ENCODE measurements around the gene UBR2.
"Not testable (repeated sequence)": the region's sequence is repeated elsewhere in the genome, so short reads cannot be mapped to it uniquely, and the experiment has no call there.

The UBR2 gene

DNA sequence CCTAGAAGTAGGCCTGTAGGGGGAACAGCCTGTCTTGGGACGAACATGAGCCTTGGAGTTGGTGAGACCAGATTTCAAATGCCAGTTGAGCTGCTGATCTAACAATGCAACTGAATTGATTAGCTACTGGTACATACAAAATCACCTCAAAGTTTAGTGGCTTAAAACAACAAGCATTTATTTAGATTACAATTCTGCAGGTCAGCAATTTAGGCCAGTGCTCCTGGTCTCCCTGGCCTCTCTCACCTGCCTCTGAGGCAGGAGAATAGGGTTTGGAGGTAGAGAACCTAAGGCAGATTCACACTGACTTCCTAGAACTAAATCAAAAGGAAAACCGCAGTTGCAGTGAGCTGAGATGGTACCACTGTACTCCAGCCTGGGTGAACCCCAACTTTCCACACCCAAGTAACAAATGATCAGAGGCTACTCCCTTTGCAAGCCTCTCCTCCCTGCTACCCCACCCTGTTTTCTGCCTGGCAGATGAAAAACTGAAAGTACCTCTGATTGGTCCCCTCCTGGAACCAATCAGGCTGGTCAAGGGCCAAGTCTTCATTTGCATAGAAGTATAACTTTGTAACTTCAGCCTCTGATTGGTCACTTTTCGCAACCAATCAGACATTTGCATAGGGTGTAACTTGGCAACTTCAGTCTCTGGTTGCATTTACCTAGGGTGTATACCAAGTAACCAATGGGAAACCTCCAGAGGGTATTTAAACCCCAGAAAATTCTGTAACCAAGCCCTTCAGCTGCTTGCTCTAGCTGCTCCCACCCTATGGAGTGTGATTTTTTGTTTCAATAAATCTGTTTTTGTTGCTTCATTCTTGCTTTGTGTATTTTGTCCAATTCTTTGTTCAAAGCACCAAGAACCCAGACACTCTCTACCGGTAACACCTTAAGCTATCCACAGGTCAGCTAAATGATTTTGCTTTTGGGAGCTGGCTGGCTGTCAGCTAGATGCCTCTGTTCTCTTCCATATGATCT, 8.1 kb upstream of the UBR2 start:
- no peak for DNase-seq (ENCODE audit: low read depth, low spot score)

DNA sequence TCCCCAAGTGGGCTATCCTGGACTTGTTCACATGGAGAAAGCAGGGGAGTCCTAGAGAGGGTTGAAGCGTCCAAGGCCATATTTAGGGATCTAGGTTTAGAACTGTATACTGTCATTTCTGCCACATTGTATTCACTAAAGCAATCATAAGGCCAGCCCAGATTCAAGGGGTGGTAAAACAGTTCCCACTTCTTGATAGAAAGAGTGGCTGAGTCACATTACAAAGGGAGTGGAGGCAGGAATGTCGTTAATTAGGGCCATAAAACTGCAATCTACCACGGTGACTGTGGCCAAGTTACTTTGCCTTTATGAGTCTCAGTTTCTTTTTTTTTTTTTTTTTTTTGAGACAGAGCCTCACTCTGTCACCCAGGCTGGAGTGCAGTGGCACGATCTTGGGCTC, 7.4 kb upstream of the UBR2 start:
- no peak for DNase-seq (ENCODE audit: low read depth, low spot score)

DNA sequence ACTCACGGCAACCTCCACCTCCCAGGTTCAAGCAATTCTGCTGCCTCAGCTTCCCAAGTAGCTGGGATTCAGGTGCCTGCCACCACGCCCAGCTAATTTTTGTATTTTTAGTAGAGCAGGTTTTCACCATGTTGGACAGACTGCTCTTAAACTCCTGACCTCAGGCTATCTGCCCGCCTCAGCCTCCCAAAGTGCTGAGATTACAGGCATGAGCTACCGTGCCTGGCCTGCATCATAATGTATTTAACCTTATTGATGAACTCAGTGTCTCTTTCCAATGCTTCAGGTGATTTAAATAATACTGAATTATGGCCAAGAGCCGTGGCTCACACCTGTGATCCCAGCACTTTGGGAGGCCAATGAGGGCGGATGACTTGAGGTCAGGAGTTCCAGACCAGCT, 4.6 kb upstream of the UBR2 start:
- DNase-seq (ENCODE audit: low read depth, low spot score), result not testable (repeated sequence)

DNA sequence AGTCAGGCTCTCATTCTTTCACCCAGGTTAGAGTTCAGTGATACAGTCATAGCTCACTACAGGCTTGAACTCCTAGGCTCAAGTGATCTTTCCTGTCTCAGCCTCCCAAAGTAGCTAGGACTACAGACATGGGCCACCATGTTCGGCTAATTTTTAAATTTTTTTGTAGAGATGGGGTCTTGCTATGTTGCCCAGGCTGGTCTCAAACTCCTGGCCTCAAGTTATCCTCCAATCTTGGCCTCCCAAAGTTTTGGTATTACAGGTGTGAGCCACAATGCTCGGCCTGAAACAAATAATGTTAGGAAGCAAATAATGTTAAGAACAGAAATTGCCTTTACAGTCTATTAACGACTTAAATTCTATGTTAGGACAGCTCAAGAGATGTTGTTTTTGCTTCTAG, 1.8 kb upstream of the UBR2 start:
- DNase-seq (ENCODE audit: low read depth, low spot score), result no peak

DNA sequence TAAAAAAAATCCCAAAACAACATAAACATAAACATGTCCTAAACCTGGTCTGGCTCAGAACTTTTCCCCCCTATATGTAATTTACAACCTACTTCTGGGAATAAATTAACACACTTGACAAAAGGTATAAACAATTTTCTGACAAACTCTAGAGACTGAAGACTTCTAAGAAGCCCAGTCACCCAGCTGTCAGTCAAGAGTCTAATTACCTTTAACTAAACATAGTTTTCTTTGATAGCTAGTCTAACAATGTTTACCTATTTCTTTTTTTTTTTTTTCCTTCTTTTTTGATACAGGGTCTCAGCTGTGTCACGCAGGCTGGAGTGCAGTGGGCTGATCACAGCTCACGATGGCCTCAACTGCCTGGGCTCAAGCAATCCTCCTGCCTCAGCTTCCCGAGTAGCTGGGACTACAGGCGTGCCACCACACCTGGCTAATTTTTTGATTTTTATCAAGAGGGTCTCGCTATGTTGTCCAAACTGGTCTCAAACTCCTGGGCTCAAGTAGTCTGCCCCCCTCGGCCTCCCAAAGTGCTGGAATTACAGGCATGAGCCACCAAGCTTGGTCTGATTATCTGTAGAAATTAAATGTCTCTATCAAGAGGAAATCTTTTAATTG, 932 bp upstream of the UBR2 start:
- no peak for DNase-seq (ENCODE audit: low read depth, low spot score)

DNA sequence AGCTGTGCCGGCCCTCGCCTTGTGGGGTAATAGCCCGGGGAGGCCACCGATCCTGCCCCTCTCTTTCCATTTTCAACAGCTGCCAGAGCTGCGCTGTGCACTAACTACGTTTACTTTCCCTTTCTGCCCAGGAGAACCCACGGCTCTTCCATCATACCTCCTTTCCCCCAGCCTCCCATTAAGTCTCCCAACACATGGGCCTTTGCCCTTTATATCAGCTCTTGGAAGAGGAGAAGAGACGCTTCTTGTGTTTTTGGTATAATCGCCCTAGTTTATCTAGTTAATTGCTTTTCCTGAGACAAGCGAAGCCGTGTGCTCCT, 637 bp downstream of the UBR2 start:
- no peak for DNase-seq (ENCODE audit: low read depth, low spot score)

DNA sequence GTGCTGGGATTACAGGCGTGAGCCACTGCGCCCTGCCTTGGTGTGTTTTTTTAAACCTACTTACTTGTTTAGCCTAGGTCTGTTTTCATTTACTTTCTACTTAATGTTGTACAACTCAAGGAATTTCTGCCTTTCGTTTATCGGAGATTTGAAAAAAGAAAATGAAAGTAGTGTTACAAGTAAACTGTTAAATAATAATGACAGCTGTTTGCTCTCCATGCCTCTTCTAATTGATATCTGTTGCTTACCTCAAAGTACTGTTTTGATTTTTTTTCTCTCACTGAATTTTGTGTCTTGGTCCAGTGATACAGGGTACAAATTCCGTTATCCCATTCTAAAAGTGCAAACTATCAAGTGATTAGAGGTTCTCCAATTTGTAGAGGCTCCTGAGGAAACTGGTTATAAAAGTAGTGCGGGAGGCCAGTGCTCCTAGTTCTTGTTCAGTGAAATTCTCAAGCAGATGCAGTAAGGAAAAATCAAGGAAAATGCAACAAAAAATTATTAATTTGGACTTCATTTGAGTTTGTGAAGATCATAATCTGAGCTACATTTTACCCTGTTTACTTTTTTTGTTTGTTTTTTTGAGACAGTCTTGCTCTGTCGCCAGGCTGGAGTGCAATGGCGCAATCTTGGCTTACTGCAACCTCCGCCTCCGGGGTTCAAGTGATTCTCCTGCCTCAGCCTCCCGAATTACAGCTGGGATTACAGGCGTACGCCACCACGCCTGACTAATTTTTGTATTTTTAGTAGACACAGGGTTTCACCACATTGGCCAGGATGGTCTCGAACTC, 2.2 kb downstream of the UBR2 start:
- no peak for DNase-seq (ENCODE audit: low read depth, low spot score)

DNA sequence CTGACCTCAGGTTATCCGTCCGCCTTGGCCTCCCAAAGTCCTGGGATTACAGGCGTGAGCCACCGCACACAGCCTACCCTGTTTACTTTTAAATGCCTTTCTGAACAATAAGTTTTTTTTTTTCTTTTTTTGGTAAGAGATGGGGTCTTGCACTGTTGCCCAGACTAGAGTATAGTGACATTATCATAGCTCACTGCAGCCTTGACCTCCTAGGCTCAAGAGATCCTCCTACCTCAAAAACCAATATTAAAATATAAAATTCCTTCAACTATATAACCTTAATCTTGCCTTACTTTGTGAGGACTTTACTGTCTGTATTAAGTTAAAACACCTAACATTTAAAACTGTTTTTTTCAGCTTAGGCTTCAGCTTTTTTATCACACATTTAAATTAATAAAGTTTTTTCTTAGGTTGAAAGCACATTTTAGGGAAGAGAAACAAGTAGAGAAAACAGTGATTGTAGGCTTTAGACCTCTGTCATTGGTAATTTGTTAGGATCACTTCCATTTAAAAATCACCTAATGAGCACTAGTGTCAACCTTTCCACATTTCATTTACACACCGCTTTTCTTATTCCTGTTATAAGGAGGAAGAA, 2.9 kb downstream of the UBR2 start:
- DNase-seq (ENCODE audit: low read depth, low spot score), result no peak

DNA sequence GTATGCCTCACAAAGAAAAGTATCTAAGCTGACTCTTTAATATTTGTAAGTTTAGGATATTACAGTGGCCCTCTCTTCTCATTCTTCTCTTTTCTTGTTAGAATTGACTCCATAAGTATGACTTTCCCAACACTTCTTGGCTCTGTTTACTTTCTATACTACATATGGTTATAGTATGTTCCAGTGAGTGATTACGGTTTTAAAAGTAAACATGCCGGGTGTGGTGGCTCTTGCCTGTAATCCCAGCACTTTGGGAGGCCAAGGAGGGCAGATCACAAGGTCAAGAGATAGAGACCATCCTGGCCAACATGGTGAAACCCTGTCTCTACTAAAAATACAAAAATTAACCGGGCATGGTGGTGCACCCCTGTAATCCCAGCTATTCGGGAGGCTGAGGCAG, 3.4 kb downstream of the UBR2 start:
- DNase-seq (ENCODE audit: low read depth, low spot score), result not testable (repeated sequence)

DNA sequence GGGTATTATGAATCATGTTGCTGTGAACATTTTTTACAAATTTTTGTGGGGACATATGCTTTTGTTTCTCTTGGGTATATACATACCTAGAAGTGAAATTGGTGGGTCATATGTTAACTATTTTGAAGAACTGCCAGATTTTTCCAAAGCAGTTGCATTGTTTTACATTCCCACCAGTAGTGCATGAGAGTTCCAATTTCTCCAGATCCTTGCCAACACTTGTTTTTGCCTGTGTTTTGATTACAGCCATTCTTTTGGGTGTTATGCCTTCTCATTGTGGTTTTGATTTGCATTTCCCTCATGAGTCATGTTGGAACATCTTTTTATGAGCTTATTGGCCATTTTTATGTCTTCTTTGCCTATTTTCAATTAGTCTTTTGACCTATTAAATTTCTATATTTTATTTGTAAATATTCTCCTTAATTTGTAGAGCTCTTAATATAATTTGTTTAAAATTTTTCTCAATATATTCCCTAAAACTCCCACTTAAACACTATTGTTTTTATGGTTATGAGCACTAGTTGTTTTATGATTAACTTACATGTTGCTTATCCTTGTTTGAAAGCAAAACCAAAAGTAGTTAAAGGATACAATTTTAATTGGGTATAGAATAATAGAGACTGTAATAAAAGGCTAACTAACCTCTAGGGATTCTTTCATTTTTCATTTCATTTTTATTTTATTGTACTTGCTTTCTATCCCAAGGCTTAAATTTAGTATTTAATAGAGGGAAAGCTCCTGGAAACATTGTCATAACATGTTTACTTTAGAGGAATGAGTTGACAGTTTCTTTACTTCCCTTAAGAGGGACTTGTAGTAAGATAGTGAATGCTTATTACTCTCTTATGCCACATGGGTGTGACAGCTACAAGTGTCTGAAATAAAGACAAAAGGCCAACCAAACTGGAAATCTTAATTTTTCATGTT, 5.5 kb downstream of the UBR2 start:
- DNase-seq (ENCODE audit: low read depth, low spot score), result no peak

DNA sequence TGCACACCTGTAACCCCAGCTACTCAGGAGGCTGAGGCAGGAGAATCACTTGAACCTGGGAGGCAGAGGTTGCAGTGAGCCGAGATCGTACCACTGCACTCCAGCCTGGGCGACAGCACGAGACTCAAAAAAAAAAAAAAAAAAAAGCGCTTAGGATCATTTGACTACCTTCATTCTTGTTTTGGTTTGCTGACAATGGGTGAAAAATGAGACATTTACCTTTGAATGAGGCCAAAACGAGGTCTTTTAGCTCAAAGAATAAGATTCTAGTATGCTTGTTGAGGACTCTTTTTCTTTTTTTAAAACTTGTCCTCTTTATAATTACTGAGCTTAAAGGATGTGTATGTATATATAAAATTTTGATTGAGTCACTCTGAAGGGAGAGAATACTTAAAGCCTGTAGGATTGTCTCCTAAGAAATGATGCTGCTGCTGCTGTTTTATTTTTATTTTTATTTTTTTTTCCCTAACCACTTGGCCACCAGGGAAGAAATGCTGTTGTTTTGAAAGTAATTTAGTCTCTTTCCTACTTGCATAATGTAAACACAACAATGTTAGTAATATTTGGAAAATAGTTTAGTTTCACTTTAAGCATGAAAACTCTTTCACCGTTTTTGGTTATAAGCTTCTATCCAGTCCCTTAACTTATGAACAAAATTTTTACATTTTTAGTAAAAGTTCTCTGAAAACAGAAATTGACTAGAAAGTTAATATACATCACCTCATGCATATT, 7.9 kb downstream of the UBR2 start:
- DNase-seq (ENCODE audit: low read depth, low spot score), result no peak

DNA sequence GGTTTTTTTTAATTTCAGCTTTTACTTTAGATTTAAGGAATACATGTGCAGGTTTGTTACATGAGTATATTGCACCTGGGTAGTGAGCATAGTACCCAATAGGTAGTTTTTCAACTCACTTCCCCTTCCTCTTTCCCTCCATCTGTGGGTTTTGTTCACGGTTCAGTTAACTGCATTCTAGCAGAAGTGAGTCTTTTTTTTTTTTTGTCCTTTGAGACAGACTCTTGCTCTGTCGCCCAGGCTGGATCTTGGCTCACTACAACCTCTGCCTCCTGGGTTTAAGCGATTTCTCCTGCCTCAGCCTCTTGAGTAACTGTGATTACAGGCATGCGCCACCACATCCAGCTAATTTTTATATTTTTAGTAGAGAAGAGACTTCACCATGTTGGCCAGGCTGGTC, 8.7 kb downstream of the UBR2 start:
- no peak for DNase-seq (ENCODE audit: low read depth, low spot score)

DNA sequence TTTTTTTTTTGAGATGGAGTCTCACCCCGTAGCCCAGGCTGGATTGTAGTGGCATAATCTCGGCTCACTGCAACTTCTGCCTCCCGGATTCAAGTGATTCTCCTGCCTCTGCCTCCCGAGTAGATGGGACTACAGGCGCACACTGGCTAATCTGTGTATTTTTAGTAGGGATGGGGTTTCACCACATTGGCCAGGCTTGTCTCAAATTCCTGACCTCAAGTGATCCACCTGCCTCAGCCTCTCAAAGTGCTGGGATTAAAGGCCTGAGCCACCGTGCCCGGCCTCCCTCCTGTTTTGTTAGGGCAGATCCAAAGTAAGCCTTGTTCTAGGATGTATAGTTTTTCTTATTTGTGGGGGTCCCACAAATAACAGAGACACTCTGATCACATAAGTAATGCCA, 12.7 kb downstream of the UBR2 start:
- not testable (repeated sequence) for DNase-seq (ENCODE audit: low read depth, low spot score)

DNA sequence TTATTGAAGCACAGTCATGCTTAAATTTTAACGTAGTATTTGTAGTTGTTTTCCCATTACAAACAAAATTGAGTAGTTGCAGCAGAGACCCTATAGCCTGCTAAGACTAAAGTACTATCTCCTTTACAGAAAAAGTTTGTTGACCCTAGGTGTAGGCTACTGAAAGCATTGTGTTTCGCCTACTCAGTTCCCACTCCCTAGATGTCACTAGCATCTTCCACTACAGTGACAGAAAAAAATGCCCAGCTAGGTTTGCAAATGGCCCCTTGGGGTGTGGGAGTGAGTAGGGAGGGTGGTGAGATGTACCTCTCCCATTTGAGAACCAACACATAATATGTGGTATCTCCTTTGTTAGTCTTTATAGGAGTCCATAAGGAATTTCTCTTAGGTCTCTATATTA, 34.5 kb downstream of the UBR2 start:
- DNase-seq (ENCODE audit: low read depth, low spot score), result no peak

DNA sequence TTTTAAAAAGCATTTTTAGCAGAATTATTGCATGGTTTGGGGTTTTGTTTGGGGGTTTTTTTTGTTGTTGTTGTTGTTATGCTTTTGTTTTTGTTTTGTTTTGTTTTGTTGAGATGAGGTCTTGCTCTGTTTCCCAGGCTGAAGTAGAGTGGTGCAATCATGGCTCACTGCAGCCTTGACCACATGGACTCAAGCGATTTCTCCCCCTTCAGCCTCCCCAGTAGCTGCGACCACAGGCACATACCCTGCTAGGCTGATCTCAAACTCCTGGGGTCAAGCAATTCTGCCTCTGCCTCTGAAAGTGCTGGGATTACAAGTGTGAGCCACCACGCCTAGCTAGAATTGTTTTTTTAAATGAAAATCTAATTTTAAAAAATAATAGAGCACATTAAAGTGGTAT, 35.7 kb downstream of the UBR2 start:
- DNase-seq (ENCODE audit: low read depth, low spot score), result no peak

DNA sequence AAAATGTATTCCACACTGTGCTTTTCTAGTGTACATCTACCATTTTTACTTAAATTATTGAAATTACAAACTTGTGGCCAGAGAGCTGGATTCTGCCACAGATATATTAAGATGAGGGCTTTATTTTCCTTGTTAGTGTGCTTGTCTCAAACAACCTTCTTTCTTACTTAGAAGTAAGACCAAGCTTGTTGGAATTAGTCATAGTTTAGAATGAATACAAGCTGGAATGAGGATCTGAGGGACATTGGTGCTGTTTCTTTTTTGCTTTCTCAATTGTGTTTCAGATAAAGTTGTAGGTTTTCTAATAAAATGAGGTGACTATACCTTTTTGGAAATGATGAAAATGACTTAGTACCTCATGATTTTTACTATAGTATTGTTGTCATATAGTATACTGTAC, 40.3 kb downstream of the UBR2 start:
- no peak for DNase-seq (ENCODE audit: low read depth, low spot score)

DNA sequence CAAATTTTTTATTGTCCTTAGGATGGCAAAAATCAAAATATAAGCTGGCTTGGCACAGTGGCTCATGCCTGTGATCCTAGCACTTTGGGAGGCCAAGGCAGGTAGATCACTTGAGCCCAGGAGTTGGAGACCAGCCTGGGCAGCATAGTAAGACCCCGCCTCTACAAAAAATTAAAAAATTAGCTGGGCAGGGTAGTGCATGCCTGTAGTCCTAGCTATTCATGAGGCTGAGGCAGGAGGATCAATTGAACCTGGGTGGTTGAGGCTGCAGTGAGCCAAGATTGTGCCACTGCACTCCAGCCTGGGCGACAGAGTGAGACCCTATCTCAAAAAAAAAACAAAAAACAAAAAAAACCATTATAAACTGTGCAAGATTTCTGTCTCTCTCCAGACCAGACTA, 40.9 kb downstream of the UBR2 start:
- not testable (repeated sequence) for DNase-seq (ENCODE audit: low read depth, low spot score)

DNA sequence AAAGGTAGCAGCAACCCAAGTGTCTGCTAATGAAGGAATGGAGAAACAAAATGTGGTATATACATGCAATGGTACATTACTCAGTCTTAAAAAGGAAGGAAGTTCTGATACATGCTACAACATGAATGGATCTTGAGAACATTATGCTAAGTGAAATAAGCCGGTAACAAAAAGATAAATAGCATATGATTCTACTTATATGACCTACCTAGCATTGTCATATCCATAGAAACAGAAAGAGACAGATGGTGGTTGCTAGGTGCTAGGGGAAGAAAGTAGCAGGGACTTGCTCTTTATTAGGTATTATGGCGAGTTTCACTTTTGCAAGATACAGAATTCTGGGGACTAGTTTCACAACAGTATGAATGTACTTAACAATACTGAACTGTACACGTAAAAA, 46.6 kb downstream of the UBR2 start:
- no peak for DNase-seq (ENCODE audit: low read depth, low spot score)

DNA sequence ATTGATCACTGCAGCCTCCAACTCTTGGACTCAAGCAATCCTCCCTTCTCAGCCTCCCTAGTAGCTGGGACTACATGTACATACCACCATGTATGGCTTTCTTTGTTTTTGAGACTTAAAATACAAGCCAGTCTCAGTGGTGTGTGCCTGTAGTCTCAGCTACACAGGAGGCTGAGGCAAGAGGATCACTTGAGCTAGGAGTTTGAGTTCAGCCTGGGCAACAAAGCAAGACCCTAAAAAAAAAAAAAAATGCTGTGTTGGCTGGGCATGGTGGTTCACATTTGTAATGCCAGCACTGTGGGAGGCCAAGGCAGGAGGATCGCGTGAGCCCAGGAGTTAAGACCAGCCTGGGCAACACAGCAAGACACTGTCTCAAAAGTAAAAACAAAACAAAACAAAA, 51.7 kb downstream of the UBR2 start:
- DNase-seq (ENCODE audit: low read depth, low spot score), result no peak

DNA sequence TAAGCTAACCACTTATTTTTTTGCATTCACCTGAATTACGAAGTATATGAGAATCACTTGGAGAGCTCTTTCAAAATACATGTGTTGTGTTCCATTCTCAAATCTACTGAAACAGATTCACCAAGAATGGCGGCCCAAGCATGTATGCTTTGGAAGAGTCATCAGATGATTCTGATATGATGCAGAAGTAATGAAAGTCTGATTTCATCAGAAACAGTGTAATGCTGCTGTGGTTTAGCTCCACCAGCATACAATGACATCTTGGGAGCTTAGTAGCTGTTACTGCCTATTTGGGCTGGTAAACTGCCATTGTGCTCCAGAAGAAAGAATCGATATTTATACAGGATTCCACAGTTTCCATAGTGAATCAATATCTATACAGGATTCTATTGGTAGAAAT, 52.9 kb downstream of the UBR2 start:
- DNase-seq (ENCODE audit: low read depth, low spot score), result no peak
